AG09309 (cell line): ENCODE results near the gene CYRIA.

Experiments
- DNase-seq: peaks from one replicate; pipeline ENCODE4 v3.0.0-alpha.2; 2010; ENCODE audit warnings: low read depth
- H3K4me3 ChIP-seq: 2 replicates; pipeline ENCODE4 v1.5.1; 2011; ENCODE audit warnings: mild to moderate bottlenecking, low read depth, low read length, moderate library complexity; ENCODE audit not compliant: control insufficient read depth
- TF ChIP-seq, protein P1 (sequence below): IDR thresholded peaks from 2 replicates; pipeline ENCODE4 v1.5.1; 2011; ENCODE audit warnings: mild to moderate bottlenecking, low read depth, low read length, inconsistent platforms; ENCODE audit not compliant: insufficient read depth, control insufficient read depth; ENCODE audit errors: missing control alignments

CYRIA gene

DNA sequence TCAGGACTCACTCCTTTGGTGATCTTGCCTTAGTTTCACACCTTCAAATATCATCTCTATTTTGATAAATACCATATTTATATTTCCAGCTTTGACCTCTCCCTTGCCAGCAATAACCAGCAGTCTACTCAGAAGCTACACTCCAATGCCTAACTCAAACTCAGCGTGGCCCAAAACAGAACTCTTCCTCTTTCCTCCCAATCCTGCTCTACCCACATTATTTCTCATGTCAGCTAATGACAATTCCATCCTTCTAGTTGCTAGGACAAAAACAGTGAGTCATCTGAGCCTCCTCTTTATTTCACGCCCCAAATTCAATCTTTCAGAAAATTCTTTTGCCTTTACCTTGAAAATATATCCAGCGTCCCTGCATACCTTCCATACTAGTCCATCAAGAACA is 23.5 kb downstream of the CYRIA start:
- no peak for DNase-seq
- TF ChIP-seq, protein P1, sequence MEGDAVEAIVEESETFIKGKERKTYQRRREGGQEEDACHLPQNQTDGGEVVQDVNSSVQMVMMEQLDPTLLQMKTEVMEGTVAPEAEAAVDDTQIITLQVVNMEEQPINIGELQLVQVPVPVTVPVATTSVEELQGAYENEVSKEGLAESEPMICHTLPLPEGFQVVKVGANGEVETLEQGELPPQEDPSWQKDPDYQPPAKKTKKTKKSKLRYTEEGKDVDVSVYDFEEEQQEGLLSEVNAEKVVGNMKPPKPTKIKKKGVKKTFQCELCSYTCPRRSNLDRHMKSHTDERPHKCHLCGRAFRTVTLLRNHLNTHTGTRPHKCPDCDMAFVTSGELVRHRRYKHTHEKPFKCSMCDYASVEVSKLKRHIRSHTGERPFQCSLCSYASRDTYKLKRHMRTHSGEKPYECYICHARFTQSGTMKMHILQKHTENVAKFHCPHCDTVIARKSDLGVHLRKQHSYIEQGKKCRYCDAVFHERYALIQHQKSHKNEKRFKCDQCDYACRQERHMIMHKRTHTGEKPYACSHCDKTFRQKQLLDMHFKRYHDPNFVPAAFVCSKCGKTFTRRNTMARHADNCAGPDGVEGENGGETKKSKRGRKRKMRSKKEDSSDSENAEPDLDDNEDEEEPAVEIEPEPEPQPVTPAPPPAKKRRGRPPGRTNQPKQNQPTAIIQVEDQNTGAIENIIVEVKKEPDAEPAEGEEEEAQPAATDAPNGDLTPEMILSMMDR = no peak
- no peak overlapping the region for H3K4me3 ChIP-seq

DNA sequence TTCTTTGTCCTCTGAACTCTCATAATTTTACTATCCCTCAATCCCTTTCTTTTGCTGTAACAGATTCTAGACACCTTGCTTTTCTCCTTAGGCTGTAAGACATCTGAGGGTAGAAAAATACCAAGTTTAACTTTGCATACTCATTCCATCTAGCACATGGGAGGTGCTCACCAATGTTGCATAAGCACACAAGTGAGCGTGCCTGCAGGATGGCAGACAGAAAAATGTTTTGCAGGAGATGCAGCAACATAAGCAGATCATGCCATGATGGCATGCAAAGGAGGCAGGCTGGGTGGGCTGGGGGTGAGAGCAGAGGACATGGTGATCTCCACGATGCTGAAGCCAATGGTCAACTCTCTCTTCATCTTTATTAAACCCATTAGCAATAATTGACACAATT is 24.1 kb downstream of the CYRIA start:
- no peak overlapping the region for H3K4me3 ChIP-seq
- TF ChIP-seq, protein P1 = no peak
- no peak for DNase-seq

DNA sequence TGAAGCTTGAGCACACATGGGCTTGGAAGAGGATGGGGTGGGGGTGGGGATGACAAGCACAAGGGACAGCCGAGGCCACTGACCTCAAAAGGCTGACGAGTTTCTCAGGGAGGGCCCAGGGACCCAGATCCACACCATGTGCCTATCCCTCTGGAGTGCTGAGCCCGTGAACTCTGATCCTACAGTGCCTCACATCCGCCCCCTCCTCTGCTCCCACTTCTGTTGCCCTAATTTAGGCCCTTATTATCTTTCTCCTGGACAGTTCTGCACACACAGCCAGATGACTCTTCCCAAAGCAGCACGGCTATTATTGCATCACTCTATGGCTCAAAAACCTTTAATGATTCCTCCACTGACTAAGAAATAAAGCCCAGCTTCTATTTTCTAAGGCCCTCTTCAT is 24.8 kb downstream of the CYRIA start:
- no peak overlapping the region for H3K4me3 ChIP-seq
- DNase-seq = no peak
- TF ChIP-seq, protein P1 = no peak

DNA sequence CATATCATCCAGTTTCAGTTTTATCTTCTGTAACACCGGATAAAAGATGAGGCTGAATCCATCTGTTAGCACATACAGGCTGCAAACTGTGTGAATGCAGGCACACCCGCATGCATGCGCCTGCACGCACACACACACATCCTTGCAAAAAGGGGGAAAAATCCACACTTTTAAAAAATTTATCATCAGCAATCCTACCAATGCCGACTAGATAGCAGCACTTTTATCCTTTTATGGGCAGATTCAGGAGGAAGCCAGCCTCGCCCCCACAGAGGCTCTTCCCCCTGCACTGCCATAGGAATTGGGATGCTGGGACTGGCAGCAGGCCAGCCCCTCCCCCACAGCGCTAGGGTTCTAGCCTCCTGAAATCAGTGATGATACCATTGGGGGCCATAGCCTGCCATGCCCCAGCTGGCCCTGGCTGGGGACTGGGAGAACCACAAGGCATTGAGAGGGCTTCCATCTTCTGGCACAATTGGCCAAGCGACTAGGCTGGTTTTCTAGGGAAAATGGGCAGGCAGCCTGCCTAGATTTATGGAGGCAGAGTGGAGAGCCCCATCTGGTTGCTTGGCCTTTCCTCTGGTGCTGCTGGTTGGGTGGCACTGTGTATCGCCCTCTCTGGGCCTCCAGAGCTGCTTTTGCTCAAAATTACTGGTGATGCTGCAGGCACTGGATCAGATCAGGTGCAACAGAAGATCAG is 25.5 kb downstream of the CYRIA start:
- H3K4me3 ChIP-seq = no peak overlapping the region
- no peak for DNase-seq
- TF ChIP-seq, protein P1 = no peak

DNA sequence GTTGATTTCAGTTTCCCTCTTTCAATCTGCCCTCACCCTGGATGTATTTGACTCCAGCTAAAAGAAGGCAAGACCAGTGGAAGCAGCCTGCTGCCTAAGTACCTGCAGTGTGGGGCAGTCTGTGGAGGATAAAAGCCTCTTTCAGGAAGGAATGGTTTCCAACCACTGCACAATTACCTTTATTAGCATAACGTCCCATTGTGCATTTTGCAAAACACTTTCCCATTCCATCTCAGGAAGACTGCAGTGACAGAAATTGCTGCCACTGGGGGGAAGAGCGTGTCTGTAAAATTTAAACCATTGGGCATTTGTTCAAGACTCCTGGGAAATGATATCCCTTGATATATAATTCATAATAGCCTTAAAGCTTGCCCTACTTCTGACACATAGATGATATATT is 26.2 kb downstream of the CYRIA start:
- no peak overlapping the region for H3K4me3 ChIP-seq
- DNase-seq = no peak
- TF ChIP-seq, protein P1 = no peak

DNA sequence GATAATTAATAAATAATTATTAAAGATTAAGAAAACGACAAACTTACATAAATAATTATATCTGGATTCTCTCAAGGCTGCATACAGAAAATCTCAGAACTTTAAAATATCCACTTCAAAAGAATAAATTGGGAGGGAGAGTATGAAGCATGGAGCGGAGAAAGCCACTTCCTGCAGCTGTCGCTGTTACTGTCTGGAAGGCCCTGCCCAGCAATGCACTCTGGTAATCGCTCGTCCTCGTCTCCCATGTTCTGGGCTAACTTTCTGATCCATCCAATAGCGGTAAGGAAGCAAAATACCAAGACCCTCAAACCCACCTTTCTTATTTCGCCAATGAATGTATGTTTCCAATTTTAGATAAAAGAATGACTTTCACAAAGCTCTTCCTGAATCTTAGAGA is 26.7 kb downstream of the CYRIA start:
- H3K4me3 ChIP-seq = no peak overlapping the region
- DNase-seq = no peak

More for the DNA sequence above, 26.7 kb downstream of the CYRIA start:
- TF ChIP-seq, protein P1 = no peak
